CD4-positive, alpha-beta T cell treated with Interleukin-15 for 4 hours (primary cell): Measurements from ENCODE around the gene NPSR1.
"Not testable (repeated sequence)": the region's sequence is repeated elsewhere in the genome, so short reads cannot be mapped to it uniquely, and the experiment has no call there.

ENCODE experiments used
- DNase-seq: peaks from one replicate; pipeline ENCODE4 v3.0.0-alpha.2; 2020; ENCODE audit warnings: low spot score

The NPSR1 gene

GRCh38 chr7:34874329-34874728, 216.3 kb downstream of the NPSR1 start:
- not testable (repeated sequence) for DNase-seq

- no peak for DNase-seq
These were observed 217.5 kb downstream of the NPSR1 start for GRCh38 chr7:34875481-34875880.

GRCh38 chr7:34878944-34879735, 221.1 kb downstream of the NPSR1 start:
- DNase-seq, result not testable (repeated sequence)

- DNase-seq, result no peak
These were observed 221.9 kb downstream of the NPSR1 start for GRCh38 chr7:34879871-34880270.

- not testable (repeated sequence) for DNase-seq
These were observed 225.8 kb downstream of the NPSR1 start for GRCh38 chr7:34883855-34884254.

- DNase-seq, result no peak
These were observed 228.8 kb downstream of the NPSR1 start for GRCh38 chr7:34886856-34887255.

GRCh38 chr7:34889951-34890350, 231.9 kb downstream of the NPSR1 start:
- DNase-seq, result no peak

GRCh38 chr7:34895202-34895601, 237.2 kb downstream of the NPSR1 start:
- DNase-seq, result no peak
